Stimulated activated CD4-positive, alpha-beta T cell treated with anti-CD3 and anti-CD28 coated beads, Interleukin-1b, Interleukin-23, amount 100 ng/mL, for 1 hour (primary cell): ENCODE data around the gene XAGE2.
"Not testable (repeated sequence)": the region's sequence is repeated elsewhere in the genome, so short reads cannot be mapped to it uniquely, and the experiment has no call there.

Source experiments
- DNase-seq, 2 donors: peaks; one replicate each; pipeline ENCODE4 v3.0.0-alpha.2; 2020; ENCODE audit warnings: low read depth in 2 of 2

Gene XAGE2, protein sequence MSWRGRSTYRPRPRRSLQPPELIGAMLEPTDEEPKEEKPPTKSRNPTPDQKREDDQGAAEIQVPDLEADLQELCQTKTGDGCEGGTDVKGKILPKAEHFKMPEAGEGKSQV

DNA sequence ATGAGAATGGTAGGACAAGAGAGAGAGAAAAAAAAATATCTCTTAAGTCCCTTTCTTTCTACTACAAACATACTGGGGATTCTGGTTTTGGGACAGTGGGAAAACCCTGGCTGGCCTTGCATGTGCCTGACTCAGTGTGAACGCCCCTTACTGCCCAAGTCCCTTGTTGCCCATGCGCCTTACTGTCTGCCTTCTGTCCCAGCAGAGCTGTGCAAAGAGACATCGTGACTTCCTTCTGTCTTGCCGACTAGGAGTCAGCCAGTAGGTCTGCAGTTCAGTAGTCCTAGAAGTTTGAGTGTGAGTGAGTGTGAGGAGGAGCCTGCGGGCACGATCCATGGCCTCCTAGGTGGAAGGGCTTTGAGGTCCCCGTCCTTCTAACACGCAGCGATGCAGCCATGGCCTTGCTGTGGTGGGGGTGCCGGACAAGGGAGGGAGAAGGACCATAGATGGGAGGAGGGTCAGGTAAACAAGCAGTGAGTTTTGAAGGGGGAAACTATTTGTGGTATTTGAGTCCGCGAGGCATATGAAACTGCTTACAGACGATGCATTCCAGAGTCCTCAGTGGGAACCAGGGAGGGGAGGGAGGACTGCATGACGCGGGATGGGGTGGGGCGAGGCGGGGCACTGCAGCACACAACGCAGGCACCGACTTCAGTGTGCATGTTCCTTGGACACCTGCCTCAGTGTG, at the start of gene XAGE2:
Gene XAGE2 (plus strand): TSS at position 654 of the 688 bp plus-strand sequence. CDS start 994 bp downstream, outside the sequence.
- DNase-seq = no peak

DNA sequence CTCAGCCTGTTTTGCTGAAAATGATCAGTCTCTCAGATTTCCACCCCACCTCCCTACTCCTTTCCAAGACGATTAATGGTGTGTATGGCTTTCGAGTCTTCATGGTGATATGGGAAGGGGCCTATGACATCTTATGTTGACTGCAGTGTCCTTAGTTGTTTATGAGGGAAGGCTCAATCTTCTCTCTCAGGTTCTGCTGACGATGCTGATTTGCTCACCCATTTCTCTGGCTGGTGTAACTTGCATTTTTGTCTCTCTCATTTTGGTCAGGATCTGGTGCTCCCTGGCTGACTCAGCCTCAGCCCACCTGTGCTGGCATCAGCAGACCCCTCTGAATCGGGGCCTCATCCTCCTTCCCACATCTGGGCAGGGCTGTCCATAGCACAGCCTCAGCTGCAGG, 31.4 kb upstream of the XAGE2 start:
- no peak for DNase-seq

DNA sequence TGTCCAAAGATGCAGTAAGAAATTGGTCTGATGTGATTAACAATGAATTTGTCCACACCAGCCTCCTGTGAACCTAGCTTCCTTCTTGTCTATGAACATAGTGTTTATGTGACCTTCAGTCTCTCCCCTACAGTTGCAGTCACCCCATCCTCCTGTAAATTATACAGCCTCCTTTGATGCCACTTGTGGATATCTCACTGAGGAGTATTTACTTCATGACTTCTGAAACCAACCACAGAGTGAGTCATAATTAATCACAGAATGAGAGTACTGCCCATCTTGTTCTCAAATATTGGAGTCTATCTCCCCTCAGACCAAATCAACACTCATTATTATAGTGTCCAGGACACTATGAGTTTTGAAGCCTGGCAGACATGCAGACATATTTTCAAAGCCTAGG, 27.3 kb upstream of the XAGE2 start:
- no peak for DNase-seq

DNA sequence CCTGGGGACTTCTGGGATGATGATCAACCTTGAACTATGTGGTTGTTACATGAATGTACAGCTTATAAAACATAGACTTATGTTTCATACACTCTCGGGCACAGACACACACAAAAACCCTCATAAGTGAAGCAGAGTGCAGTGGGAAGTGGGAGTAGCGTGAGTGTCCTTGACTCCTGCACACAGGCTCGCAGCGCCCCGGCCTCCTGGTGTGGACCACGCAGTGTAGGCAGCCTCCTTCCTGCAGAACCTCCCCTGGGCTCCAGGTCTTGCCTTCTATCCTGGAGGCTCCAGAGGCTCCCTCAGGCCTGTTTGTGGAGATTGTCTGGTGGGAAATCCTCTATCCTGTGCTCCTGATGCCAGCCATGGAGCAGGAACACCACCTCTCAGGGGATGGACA, 25.7 kb upstream of the XAGE2 start:
- not testable (repeated sequence) for DNase-seq

DNA sequence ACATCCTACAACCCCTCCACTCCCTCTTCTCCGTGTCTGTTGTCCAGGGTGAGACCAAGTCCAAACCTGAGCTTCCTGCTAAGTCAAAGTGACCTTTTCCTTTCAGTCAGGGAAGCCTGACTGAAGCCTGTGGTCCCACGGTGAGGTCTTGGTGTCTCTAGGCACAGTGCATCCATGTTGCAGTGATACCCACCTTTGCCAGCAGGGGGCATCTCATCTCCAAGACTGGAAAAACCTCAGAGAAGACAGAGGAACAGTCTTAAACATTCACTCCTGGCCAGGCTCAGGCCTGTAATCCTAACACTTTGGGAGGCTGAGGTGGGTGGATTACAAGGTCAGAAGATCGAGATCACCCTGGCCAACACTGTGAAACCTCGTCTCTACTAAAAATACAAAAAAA, 23.4 kb upstream of the XAGE2 start:
- DNase-seq = peak in 1 of 2 donors; percentile 17

DNA sequence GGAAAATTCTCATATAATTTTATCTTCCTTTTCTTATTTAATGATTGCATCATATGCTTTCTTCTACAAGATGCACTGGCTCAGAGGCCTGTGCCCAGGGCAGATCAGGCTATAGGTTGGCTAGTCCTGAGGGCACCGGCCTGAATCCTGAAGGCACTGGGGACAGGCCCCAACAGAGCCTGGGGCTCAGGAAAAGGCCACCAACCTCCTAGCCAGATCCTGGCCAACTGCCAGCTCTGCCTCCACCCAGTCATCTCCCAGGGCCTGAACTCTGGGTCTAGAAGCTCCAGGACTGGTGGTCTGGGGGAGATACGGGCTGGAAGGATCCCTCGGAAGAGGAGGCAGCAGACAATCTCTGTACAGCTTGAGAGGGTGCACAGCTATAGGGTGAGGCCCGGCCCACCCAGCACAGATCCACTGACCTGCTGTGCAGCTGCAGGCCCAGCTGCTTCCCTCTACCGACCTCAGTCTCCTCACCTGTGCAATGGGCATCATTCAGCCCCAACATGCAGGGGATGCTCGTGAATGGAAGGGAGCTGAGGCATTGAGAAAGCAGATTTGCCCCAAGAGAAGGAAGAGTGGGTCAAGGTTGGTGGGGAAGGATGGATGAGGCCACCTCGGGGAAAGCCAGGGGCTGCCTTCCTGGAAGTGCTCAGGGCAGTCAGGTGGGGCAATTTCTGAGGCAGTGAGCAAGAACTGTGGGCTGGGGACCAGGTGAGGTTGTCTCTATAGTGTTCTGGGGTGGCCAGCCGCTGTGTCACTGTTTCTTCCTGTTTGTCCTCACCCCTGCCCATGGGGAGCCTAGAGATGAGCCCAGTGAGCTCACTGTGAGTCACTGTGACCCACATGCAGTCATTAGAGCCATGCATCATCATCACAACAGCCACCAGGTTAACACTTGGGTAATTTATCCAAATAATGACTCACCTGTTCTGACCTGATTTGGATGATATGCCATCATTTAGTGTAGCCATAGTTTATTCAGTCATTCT, 22.4 kb upstream of the XAGE2 start:
- DNase-seq = no peak

DNA sequence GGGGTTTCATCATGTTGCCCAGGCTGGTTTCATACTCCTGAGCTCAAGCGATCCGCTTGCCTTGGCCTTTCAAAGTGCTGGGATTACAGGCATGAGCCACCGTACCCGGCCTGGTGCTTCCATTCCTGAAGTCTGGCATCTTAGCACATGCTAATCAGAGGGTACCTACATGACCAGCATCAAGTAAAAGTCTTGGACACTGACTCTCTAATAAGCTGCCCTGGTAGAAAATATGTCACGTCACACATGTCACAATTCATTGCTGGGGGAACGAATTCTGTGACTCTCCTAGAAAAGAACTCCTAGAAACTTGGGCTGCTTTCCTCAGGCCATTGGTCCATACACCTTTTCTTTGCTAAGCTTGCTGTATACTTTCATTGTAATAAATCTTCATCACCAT, 19.1 kb upstream of the XAGE2 start:
- DNase-seq = no peak

DNA sequence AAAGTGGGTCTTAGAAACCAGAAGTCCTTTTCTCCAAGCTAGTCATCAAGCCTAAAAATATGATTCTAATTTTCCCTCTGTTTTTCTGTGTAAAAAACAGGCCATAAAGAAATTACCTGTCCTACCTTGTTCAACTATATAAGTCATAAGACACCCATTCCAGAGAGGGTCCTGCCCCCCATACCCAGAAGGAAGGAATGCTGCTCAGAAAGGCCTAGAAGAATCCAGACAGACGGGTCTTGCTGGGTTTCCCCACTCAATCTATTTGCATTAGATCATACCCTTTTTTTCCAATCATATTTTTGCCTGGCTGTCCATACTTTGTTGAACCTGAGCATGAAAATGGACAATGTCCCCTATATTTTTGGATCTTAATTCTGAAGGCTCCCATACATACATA, 16.3 kb upstream of the XAGE2 start:
- DNase-seq = no peak

DNA sequence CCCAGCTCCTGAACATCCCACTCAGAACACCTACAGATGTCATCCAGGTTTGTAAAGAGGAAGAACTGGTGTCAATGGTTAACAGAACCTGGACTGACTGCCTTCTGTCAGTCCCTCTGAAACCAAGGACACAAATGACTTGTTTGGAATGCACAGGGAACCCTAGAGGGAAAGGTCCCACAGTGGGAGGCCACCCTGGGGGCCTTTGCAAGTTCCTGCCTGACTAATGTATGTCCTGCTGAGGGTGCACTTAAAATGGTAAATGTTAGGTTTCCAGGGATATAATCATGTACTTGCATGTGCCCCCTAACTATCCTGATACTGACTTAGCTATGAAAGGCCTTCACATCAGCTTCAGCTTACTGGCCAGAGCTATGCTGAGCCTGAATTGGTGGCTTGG, 15.0 kb upstream of the XAGE2 start:
- DNase-seq = no peak

DNA sequence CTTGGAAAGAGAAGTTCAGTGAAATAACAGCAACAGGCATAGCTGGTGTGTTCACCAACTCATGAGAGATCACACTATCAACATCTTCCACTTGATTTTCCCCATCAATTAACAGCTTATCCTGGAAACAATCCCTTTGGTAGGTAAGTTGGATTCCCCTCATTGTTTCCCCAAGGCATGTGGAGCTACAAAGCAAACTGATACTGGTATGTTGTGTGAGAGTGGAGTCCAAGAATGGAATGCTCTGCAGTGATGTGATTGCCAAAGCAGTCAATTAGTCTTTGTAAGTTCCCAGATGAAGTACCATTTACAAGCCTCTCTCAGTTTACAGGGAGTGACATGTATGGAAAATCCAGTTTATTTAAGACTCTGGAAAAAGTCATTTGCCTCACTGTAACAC, 13.7 kb upstream of the XAGE2 start:
- no peak for DNase-seq

DNA sequence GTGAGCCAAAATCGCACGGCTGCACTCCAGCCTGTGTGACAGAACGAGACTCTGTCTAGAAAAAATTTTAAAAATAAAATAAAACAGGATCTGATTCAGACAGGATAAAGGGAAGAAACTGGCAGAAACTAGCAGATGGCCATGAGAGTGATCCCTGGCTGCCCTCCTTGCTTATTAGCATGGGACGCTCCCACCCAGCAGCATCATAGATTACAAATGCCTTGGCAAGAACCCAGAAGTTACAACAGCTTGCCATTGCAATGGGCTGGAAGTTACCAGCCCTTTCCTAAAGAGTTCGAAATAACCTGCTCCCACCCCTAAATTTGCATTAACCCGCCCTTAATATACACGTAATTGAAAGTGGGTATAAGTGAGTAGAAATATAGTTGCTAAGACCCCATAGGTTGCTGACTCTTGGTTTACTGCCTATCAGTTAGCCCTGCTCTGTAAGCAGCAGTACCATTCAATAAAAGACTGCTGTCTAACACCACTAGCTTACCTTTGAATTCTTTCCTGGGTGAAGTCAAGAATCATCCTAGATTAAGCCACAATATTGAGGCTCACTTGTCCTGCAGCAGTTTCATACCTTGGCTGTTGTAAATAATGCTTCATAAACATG, 9.1 kb upstream of the XAGE2 start:
- no peak for DNase-seq

DNA sequence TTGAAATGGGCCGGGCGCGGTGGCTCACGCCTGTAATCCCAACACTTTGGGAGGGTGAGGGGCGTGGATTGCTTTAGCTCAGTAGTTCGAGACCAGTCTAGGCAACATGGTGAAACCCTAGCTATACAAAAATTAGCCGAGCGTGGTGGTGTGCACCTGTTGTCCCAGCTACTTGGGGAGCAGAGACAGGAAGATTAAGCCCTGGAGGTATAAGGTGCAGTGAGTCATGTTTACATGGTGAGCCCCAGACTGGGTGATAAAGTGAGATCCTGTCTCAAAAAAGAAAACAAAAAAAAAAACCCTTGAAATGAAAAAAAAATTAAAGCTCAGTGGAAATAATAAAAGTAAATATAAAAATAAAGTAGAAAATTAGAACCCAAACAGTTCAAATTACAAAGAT, 6.9 kb upstream of the XAGE2 start:
- no peak for DNase-seq

DNA sequence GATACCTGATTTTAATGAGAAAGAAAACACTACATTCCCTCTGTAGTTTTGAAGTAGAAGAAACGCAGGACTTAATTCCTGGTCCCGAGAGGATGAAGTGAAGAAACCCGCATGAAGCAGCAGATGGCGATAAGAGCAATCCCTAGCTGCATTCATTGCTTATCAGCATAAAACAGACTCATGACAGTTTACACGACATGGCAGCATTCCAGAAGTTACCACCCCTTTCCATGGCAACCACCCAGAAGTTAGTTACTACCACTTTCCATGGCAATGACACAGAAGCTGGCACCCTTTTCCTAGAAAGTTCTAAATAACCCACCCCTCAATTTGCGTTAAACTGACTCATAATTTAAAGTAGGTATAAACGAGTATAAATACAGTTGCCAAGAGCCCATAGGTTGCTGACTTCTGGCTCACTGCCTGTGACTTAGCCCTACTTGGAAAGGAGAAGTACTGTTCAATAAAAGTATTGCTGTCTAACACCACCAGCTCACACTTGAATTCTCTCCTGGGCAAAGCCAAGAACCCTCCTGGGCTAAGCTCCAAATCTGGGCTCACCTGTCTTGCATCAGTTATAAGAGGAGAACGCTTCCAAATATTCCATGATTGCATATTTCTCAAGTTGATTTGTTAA, 5.5 kb upstream of the XAGE2 start:
- DNase-seq = no peak

DNA sequence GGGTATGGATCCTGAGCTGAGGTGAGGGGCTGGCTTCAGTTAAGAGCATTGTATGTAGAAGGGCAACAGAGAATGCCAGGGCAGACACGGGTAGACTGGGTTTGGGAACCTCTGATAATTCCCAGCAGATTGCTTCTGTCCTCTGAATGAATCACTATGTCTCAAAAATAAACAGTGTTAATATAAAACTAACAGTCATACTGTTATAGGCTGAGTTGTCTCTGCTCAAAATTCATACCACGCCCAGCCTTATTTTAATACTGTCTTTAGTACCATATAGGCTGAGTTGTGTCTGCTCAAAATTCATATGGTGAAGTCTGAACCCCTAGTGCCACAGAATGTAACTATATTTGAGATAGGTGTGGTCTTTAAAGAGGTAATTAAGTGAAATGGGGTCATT, 10.0 kb downstream of the XAGE2 start:
- DNase-seq = no peak

DNA sequence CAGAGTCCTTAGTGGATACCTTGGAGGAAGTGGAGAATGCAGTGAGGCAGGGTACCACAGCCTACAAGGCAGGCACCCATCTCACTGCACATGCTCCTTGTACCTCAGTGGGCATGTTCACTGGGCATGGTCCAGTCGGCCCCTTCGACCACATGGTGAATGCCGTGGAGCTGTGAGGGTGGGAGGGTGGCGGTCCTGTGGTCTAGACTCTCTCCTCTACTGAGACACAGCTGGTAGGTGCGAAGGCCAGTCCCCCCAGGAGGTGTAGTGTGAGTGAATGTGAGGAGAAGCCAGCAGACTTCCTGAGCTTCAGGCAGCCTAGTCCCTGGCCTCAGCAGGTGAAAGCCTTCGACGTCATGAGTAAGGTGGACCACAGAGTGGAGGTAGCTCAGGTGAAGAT, 12.2 kb downstream of the XAGE2 start:
- no peak for DNase-seq

DNA sequence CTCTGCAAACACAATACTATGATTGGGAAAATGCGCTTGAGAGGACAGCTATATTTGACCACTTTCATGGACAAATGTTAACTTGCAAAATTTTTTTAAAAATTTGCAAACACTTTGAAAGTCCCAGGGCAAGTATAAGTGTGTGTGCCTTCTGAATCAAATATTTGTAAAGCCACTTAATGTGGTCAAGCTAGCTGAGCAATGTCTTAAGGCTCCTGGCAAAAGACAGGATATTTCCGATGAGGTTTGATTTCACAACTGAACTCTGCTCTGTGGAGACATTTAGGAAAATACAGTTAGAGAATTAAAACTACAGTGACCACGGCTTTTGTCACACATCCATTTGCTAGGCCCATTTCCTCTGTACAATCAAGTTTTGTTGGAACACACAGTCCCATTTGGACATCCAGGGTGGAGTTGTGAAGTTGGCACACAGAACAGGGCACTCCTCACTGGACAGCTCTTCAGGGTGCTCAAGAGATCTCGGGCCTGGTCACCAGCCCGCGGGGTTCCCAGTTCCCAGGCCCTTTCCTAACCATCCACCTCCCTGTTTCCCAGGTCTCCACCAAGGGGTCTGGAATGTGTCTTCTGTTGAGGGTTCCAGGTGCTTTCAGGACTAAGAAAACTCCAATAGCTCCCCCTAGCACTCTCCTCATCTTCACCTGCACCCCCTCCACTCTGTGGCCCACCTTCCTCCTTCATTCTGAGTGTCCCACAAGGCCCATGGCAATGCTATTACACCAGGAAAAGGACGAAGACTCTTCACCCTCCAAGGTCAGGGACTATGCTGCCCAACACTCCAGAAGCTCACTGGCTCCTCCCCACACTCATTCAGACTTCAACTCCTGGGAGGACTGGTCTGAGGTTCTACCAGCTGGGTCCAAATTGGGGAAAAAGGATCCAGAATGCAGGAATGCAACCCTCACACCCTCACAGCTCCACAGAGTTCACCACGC, 41.9 kb downstream of the XAGE2 start:
- no peak for DNase-seq

DNA sequence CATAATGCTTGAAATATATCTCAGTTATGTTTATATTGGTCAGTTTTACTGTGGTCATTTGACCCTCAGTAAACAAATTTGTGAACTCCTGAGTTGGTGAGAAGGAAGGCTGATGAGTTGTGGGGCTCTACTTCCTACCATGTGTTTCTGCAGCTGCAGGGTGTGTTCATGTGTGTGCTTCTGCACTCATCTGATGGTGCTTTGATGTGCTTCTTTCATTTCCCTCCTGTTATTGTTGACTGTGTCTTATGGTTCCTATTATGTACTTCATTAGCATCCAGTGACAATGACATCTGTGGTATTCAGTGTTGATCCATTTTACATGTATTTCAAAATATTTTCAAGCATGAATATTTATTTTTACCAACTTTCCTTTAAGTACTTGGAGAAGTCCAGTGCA, 46.5 kb downstream of the XAGE2 start:
- no peak for DNase-seq

DNA sequence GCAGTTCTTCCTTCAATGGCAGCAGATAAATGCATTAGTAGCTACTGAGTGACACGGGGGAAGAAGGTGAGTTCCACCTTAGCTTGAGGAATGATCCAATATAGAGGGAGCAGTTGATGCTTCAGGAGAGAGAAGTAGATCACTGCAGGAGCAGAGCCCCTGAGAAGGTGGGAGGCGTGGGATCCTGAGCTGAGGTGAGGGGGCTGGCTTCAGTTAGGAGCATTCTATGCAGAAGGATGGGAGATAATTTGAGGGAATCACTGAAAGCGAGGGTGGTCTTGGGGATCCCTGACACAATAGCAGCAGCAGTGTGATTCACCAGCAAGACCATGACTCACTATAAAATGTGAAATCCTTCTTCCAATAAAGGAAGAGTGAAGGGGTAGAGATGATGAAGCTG, 48.0 kb downstream of the XAGE2 start:
- DNase-seq = no peak

DNA sequence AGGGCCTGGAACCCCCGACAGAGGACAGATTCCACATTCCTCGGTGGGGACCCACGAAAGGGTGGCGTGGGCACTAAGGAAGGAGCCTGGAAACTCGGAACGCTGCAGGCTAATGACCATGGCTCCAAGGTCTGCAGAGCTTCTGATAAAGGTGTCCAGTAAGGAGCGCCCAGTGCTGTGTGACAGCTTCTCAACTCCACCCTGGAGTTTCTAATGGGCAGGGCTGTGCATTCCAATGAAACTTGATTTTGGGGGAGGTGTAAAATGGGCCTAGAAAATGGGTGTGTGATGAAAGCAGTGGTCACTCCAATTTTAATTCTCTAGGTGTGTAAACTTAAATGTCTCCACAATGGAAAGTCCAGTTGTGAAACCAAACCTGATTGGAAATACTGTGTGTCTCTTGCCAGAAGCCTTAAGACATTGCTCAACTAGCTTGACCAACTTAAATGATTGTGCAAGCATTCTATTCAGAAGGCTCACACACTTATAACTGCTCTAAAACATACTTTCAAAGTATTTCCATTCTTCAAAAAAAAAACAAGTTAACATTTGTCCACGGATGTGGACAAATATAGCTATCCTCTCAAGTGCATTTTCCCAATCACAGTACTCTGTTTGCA, 52.1 kb downstream of the XAGE2 start:
- DNase-seq = no peak

DNA sequence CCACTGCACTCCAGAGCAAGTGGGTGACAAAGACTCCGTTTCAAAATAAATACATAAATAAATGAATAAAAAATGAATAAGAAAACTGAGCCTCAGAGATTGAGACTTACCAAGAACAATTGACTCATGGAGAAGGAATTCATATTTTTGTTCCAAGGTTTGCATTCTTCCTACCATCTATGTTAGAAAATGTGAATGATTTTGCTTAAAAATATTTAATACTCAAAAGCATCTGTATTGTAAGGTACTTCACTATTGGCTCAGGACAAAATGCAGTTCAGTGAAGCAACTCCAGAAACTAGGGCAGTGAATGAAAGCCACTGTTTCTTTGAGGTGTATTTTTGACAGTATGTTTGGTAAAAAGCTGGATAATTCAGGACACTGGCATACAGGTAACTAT, 54.1 kb downstream of the XAGE2 start:
- no peak for DNase-seq
